GM21576 (cell line): ENCODE measurements around the gene RGL2.
"Not testable (repeated sequence)": the region's sequence is repeated elsewhere in the genome, so short reads cannot be mapped to it uniquely, and the experiment has no call there.

Source experiments
- ATAC-seq: cut with Tn5 transposase; IDR thresholded peaks from one replicate; pipeline ENCODE4 v1.9.1; 2021; ENCODE audit warnings: mild to moderate bottlenecking, moderate library complexity; ENCODE audit not compliant: unreplicated experiment

The RGL2 gene

GRCh38 chr6:33298773-33299236 lies at the start of gene RGL2:
Gene RGL2, minus strand, starts transcription at chr6:33298942. Its CDS starts 332 bp downstream, at chr6:33298610.
- peak; percentile 20 for ATAC-seq

GRCh38 chr6:33347816-33348215 lies 49.1 kb upstream of the RGL2 start:
- no peak for ATAC-seq

GRCh38 chr6:33346972-33347371 lies 48.2 kb upstream of the RGL2 start:
- ATAC-seq: not testable (repeated sequence)

GRCh38 chr6:33344701-33345697 lies 46.3 kb upstream of the RGL2 start:
- no peak for ATAC-seq

GRCh38 chr6:33343953-33344611 lies 45.3 kb upstream of the RGL2 start:
- no peak for ATAC-seq

GRCh38 chr6:33343606-33343952 lies 44.8 kb upstream of the RGL2 start:
- not testable (repeated sequence) for ATAC-seq

GRCh38 chr6:33339193-33339592 lies 40.5 kb upstream of the RGL2 start:
- ATAC-seq: no peak

GRCh38 chr6:33336495-33336894 lies 37.8 kb upstream of the RGL2 start:
- ATAC-seq: no peak

GRCh38 chr6:33335916-33336315 lies 37.2 kb upstream of the RGL2 start:
- no peak for ATAC-seq

GRCh38 chr6:33333666-33334065 lies 34.9 kb upstream of the RGL2 start:
- no peak for ATAC-seq

- no peak for ATAC-seq
Measured at GRCh38 chr6:33330736-33331135, 32.0 kb upstream of the RGL2 start.

GRCh38 chr6:33329058-33329457 lies 30.3 kb upstream of the RGL2 start:
- no peak for ATAC-seq

- ATAC-seq: no peak
Measured at GRCh38 chr6:33324125-33324524, 25.4 kb upstream of the RGL2 start.

- no peak for ATAC-seq
Measured at GRCh38 chr6:33323623-33323948, 24.8 kb upstream of the RGL2 start.

GRCh38 chr6:33321227-33321626 lies 22.5 kb upstream of the RGL2 start:
- ATAC-seq: no peak

- ATAC-seq: no peak
Measured at GRCh38 chr6:33320315-33321181, 21.8 kb upstream of the RGL2 start.

- ATAC-seq: no peak
Measured at GRCh38 chr6:33319939-33320314, 21.2 kb upstream of the RGL2 start.

GRCh38 chr6:33318426-33319073 lies 19.8 kb upstream of the RGL2 start:
- ATAC-seq: no peak

- peak; percentile 38 for ATAC-seq
Measured at GRCh38 chr6:33317669-33318425, 19.1 kb upstream of the RGL2 start, which contains the start of gene ZBTB22. Gene ZBTB22, minus strand, starts transcription at chr6:33317744. Its CDS starts 828 bp downstream, at chr6:33316916.

- ATAC-seq: no peak
Measured at GRCh38 chr6:33317419-33317668, 18.6 kb upstream of the RGL2 start.
